Measurements from ENCODE around the gene SEC16A. TPM values are rescaled to one million over a fixed set of nuclear protein-coding genes. Genes with fewer than 3 reads are reported as not detected.

The SEC16A gene
- total and polyA plus RNA-seq, 3 donors from 2014 or later, result 67.8 to 103 (median 90.4) TPM

GRCh38 chr9:136466155-136466541 lies 16.7 kb downstream of the SEC16A start:
- H3K36me3 ChIP-seq (ENCODE audit: low read depth, missing control alignments), result no peaks in the 10 kb centered on the region

DNA sequence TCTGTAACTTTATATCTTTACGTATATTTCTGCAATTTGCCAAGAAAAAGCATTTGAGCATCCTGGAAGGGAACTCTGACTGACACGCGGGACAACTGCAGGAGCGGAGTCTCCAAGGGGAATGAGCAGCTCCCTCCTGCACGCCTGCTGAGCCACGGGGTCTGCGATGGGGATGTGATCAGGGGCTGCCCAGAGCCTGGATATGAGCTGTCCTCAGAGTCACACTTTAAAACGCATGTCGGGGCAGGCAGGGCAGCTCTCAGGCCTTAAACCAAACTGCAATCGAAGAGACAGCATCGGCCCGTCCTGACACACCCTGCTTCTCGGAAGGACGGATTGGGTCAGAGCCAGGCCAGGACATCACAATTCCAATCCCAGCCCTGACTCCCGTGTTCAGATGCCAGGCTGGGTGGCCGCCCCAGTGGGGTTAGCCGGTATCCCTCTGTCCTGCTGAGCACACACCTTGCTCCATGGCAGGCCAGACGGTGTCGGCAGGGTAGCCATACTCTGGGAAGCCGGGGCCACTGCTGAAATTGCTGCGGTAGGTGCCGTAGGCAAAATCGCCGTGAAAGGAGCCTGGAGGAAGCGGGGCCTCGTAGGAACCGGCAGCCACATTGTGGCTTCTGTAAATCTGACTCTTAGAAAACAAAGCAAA lies 17.2 kb downstream of the SEC16A start:
- TF ChIP-seq, protein P1, sequence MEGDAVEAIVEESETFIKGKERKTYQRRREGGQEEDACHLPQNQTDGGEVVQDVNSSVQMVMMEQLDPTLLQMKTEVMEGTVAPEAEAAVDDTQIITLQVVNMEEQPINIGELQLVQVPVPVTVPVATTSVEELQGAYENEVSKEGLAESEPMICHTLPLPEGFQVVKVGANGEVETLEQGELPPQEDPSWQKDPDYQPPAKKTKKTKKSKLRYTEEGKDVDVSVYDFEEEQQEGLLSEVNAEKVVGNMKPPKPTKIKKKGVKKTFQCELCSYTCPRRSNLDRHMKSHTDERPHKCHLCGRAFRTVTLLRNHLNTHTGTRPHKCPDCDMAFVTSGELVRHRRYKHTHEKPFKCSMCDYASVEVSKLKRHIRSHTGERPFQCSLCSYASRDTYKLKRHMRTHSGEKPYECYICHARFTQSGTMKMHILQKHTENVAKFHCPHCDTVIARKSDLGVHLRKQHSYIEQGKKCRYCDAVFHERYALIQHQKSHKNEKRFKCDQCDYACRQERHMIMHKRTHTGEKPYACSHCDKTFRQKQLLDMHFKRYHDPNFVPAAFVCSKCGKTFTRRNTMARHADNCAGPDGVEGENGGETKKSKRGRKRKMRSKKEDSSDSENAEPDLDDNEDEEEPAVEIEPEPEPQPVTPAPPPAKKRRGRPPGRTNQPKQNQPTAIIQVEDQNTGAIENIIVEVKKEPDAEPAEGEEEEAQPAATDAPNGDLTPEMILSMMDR (IDR thresholded peaks at IDR 0.05), result no peak
- TF ChIP-seq POLR2A (IDR thresholded peaks at IDR 0.05), result no peak
- H3K4me1 ChIP-seq, result peaks cover 5% of the 10 kb centered on the region
- WGBS, 2 donors, result 94 to 95% methylated on average over 16 to 27 of the region's 27 CpGs
- intact Hi-C loops (cut with DNase I; ENCODE audit: low total_unique reads), result no loop called here
- DNase-seq, result no peak
- H3K36me3 ChIP-seq (ENCODE audit: low read depth, missing control alignments), result no peaks in the 10 kb centered on the region
- no peak overlapping the region for H3K4me3 ChIP-seq
- H3K9me3 ChIP-seq, result no peaks in the 10 kb centered on the region
- no peak overlapping the region for H3K27ac ChIP-seq
- no peaks in the 10 kb centered on the region for H3K27me3 ChIP-seq

More at GRCh38 chr9:136466155-136466541, 16.7 kb downstream of the SEC16A start:
- intact Hi-C loops (cut with DNase I; ENCODE audit: low total_unique reads), result no loop called here
- Histone ChIP-seq H3K9me3 (no peaks in the 10 kb centered on the region), H3K27ac (no peak overlapping the region), H3K4me1 (peaks cover 5% of the 10 kb centered on the region), H3K4me3 (no peak overlapping the region), H3K27me3 (no peaks in the 10 kb centered on the region)
- TF ChIP-seq, protein P1 (IDR thresholded peaks at IDR 0.05), result no peak
- TF ChIP-seq POLR2A (IDR thresholded peaks at IDR 0.05), result no peak
- WGBS, 2 donors, result 91 to 95% methylated on average over 27 to 30 of the region's 30 CpGs
- DNase-seq, result no peak

DNA sequence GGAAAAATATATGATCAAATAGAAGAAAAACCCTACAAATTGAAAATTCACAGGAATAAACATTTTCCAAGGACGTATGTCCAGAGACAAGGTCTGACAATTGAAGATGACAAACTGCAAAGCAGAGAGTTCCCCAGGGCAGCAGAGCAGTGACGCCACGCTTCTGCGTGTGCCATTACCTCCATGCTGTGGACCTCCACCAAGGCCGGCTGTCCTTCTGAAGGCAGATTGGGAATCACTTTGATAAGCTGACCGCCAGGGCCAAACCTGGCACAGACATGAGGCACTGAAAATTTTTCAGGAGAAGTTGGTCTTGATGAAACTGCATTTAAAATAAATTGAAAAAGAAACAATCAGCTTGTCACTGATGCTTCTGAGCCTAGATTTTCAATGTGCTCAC lies 18.6 kb downstream of the SEC16A start:
- WGBS, 2 donors, result 85 to 91% methylated on average over 6 of the region's 6 CpGs
- Histone ChIP-seq H3K4me3 (no peak overlapping the region), H3K9me3 (no peaks in the 10 kb centered on the region), H3K36me3 (ENCODE audit: low read depth, missing control alignments) (no peaks in the 10 kb centered on the region), H3K4me1 (no peaks in the 10 kb centered on the region), H3K27ac (no peak overlapping the region), H3K27me3 (no peaks in the 10 kb centered on the region)
- intact Hi-C loops (cut with DNase I; ENCODE audit: low total_unique reads), result no loop called here
- no peak for DNase-seq
- TF ChIP-seq POLR2A (IDR thresholded peaks at IDR 0.05), result no peak
- TF ChIP-seq, protein P1 (IDR thresholded peaks at IDR 0.05), result no peak

GRCh38 chr9:136463578-136463977 lies 19.3 kb downstream of the SEC16A start:
- H3K4me1 ChIP-seq, result no peaks in the 10 kb centered on the region
- TF ChIP-seq POLR2A (IDR thresholded peaks at IDR 0.05), result no peak
- TF ChIP-seq, protein P1 (IDR thresholded peaks at IDR 0.05), result no peak
- H3K27me3 ChIP-seq, result no peaks in the 10 kb centered on the region
- H3K36me3 ChIP-seq (ENCODE audit: low read depth, missing control alignments), result peaks cover 6% of the 10 kb centered on the region
- H3K9me3 ChIP-seq, result no peaks in the 10 kb centered on the region
- H3K4me3 ChIP-seq, result no peak overlapping the region
- intact Hi-C loops (cut with DNase I; ENCODE audit: low total_unique reads), result no loop called here
- no peak for DNase-seq
- no peak overlapping the region for H3K27ac ChIP-seq
- WGBS, 2 donors, result 91 to 94% methylated on average over 14 of the region's 14 CpGs

DNA sequence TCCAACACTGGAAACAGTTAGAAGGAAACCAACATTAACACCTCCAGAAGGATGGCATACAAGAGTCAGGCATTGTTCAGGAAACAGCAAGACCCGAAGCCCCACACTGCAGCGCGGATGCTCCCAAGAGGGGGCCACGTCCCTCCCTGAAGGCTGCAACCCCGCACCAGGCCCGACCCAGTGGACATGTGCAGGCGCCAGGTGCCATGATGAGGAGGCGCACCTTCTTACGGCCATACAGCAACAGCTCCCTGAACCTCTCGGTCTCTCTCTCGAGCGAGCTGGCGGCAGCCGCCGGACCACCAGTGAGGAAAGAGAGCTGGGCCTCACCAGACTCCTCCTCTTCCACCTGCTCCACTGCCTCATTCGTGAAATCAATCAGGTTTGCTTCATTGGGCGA lies 20.2 kb downstream of the SEC16A start:
- peaks cover 7% of the 10 kb centered on the region for H3K36me3 ChIP-seq (ENCODE audit: low read depth, missing control alignments)
- no peaks in the 10 kb centered on the region for H3K9me3 ChIP-seq
- H3K27me3 ChIP-seq, result no peaks in the 10 kb centered on the region
- H3K4me3 ChIP-seq, result no peak overlapping the region
- DNase-seq, result no peak
- TF ChIP-seq, protein P1 (IDR thresholded peaks at IDR 0.05), result no peak
- no peak for TF ChIP-seq POLR2A (IDR thresholded peaks at IDR 0.05)
- 67 to 92% methylated on average over 1 to 17 of the region's 17 CpGs for WGBS, 2 donors
- H3K27ac ChIP-seq, result no peak overlapping the region
- no peaks in the 10 kb centered on the region for H3K4me1 ChIP-seq
- intact Hi-C loops (cut with DNase I; ENCODE audit: low total_unique reads), result no loop called here
